ENCODE measurements around the gene SEC61A2.

DNA sequence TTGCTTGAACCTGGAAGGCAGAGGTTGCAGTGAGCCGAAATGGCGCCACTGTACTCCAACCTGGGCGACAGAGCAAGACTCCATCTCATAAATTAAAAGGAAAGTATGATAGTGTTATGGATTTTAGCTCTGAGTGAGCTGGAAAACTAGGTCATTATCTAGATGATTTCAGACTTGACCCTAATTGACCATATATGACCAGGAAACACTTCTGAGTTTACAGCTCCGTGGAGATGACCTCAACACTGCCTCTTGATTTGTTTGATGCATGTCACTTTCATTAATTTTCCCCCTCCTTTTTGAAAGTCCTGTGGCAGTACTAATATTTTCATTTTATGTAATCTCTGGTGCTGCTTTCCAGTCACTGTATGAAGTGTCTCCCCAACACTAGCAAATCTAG, 7.8 kb upstream of the SEC61A2 start:
- TF ChIP-seq, protein P1, sequence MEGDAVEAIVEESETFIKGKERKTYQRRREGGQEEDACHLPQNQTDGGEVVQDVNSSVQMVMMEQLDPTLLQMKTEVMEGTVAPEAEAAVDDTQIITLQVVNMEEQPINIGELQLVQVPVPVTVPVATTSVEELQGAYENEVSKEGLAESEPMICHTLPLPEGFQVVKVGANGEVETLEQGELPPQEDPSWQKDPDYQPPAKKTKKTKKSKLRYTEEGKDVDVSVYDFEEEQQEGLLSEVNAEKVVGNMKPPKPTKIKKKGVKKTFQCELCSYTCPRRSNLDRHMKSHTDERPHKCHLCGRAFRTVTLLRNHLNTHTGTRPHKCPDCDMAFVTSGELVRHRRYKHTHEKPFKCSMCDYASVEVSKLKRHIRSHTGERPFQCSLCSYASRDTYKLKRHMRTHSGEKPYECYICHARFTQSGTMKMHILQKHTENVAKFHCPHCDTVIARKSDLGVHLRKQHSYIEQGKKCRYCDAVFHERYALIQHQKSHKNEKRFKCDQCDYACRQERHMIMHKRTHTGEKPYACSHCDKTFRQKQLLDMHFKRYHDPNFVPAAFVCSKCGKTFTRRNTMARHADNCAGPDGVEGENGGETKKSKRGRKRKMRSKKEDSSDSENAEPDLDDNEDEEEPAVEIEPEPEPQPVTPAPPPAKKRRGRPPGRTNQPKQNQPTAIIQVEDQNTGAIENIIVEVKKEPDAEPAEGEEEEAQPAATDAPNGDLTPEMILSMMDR (IDR thresholded peaks at IDR 0.05): no peak
- TF ChIP-seq POLR2A (IDR thresholded peaks at IDR 0.05) (no peak), POLR2AphosphoS5 (IDR thresholded peaks at IDR 0.05) (no peak)

Data from transverse colon (tissue), 4 donors.